AG04450 (cell line): ENCODE data around the gene ABTB2. TPM values are rescaled to one million over a fixed set of nuclear protein-coding genes. Genes with fewer than 3 reads are reported as not detected.

Experiments
- CTCF ChIA-PET: fragments of 300-600, 350-600 bp; formaldehyde crosslinking; extraction: SDS; loops from one replicate; lab custom pipeline; 2022; ENCODE audit warnings: antibody characterized with exemption, inconsistent platforms; lab: Charles Lee
- POLR2A ChIA-PET: fragments of 350-600 bp; formaldehyde crosslinking; extraction: SDS; loops from one replicate; lab custom pipeline; 2021; ENCODE audit warnings: antibody characterized with exemption, inconsistent platforms; lab: Yijun Ruan, JAX
- DNase-seq: peaks from one replicate; pipeline ENCODE4 v3.0.0-alpha.2; 2011; ENCODE audit warnings: low read depth, low spot score
- H3K27ac ChIP-seq: one replicate; pipeline ENCODE4 v1.5.1; 2012; ENCODE audit warnings: low read depth, low read length, control low read depth
- H3K27me3 ChIP-seq: one replicate; pipeline ENCODE4 v1.6.0; 2012; ENCODE audit warnings: low read length; ENCODE audit not compliant: control insufficient read depth, insufficient read depth
- H3K4me3 ChIP-seq: 2 replicates; pipeline ENCODE4 v1.5.1; 2011; ENCODE audit warnings: mild to moderate bottlenecking, low read depth, low read length, control low read depth
- H3K9me3 ChIP-seq: 2 replicates; pipeline ENCODE4 v1.5.1; 2012; ENCODE audit warnings: low read length; ENCODE audit not compliant: control insufficient read depth, insufficient read depth
- CTCF ChIP-seq: IDR thresholded peaks from 2 replicates; pipeline ENCODE4 v1.5.1; 2011; ENCODE audit warnings: low read depth, low read length, control low read depth, inconsistent platforms
- polyA plus RNA-seq: library from polyadenylated mRNA; depleted of rRNA; stranded (reverse); fragments of >200 nt; gene quantifications from 2 replicates; pipeline ENCODE4 v1.2.3, GENCODE V29; 2011

Gene ABTB2
- polyA plus RNA-seq, 1 experiment, result 0.43 TPM

GRCh38 chr11:34206407-34207300 lies 151.2 kb downstream of the ABTB2 start:
- no peak for TF ChIP-seq CTCF
- no peak for DNase-seq
- POLR2A ChIA-PET, result interaction anchor here (0.6 kb wide), 1 partner anchor 189 kb away, joined by 3 read pairs; no protein-coding TSS in a partner anchor
- H3K4me3 ChIP-seq, result no peak overlapping the region
- CTCF ChIA-PET, result interaction anchor here (1.4 to 1.6 kb wide), 3 partner anchors 16 to 286 kb away, joined by 3 to 4 read pairs (median 3); no protein-coding TSS in a partner anchor
- H3K9me3 ChIP-seq, result no peaks in the 10 kb centered on the region
- H3K27ac ChIP-seq, result peak overlapping the region; percentile 11
- peaks cover 3% of the 10 kb centered on the region for H3K27me3 ChIP-seq

- ChIA-PET CTCF (no interaction called here), POLR2A (no interaction called here)
- Histone ChIP-seq H3K27ac (no peak overlapping the region), H3K27me3 (peaks cover 2% of the 10 kb centered on the region), H3K4me3 (no peak overlapping the region), H3K9me3 (no peaks in the 10 kb centered on the region)
- TF ChIP-seq CTCF, result no peak
- DNase-seq, result no peak
These were observed 152.3 kb downstream of the ABTB2 start for GRCh38 chr11:34205326-34206035.

- no peak overlapping the region for H3K27ac ChIP-seq
- TF ChIP-seq CTCF, result no peak
- CTCF ChIA-PET, result no interaction called here
- no peaks in the 10 kb centered on the region for H3K27me3 ChIP-seq
- H3K9me3 ChIP-seq, result no peaks in the 10 kb centered on the region
- DNase-seq, result no peak
- H3K4me3 ChIP-seq, result no peak overlapping the region
- POLR2A ChIA-PET, result no interaction called here
These were observed 153.2 kb downstream of the ABTB2 start for GRCh38 chr11:34204396-34205279.

- DNase-seq, result no peak
- H3K4me3 ChIP-seq, result no peak overlapping the region
- H3K27ac ChIP-seq, result no peak overlapping the region
- no peaks in the 10 kb centered on the region for H3K9me3 ChIP-seq
- CTCF ChIA-PET, result no interaction called here
- TF ChIP-seq CTCF, result no peak
- POLR2A ChIA-PET, result no interaction called here
- no peaks in the 10 kb centered on the region for H3K27me3 ChIP-seq
These were observed 154.4 kb downstream of the ABTB2 start for GRCh38 chr11:34203377-34203871.
